Astrocyte of the spinal cord (primary cell): ENCODE data around the gene PPP1R3G.

Experiments
- DNase-seq: peaks from one replicate; pipeline ENCODE4 v3.0.0; 2011; ENCODE audit warnings: low read depth, low spot score
- H3K4me3 ChIP-seq: 2 replicates; pipeline ENCODE4 v1.5.1; 2011; ENCODE audit warnings: low read depth, mild to moderate bottlenecking, low read length, moderate library complexity
- CTCF ChIP-seq: IDR thresholded peaks from 2 replicates; pipeline ENCODE4 v1.5.1; 2012; ENCODE audit warnings: low read depth, mild to moderate bottlenecking, low read length, inconsistent platforms
- in situ Hi-C: cut with HindIII; loops from 2 replicates; pipeline ENCODE4 v1.10.0; 2017; ENCODE audit warnings: low sequenced_read_pairs

Gene PPP1R3G

GRCh38 chr6:5111626-5112025 is 26.5 kb downstream of the PPP1R3G start:
- no peak for DNase-seq
- TF ChIP-seq CTCF: no peak
- in situ Hi-C loops: no loop called here
- no peak overlapping the region for H3K4me3 ChIP-seq

- no peak for TF ChIP-seq CTCF
- in situ Hi-C loops: no loop called here
- DNase-seq: peak; percentile 22
- H3K4me3 ChIP-seq: no peak overlapping the region
Measured at GRCh38 chr6:5112066-5112799, 27.1 kb downstream of the PPP1R3G start.

GRCh38 chr6:5113096-5113495 is 28.0 kb downstream of the PPP1R3G start:
- no peak for DNase-seq
- in situ Hi-C loops: no loop called here
- TF ChIP-seq CTCF: no peak
- no peak overlapping the region for H3K4me3 ChIP-seq

- H3K4me3 ChIP-seq: no peak overlapping the region
- TF ChIP-seq CTCF: peak; percentile 68
- in situ Hi-C loops: no loop called here
- DNase-seq: peak; percentile 74
Measured at GRCh38 chr6:5115168-5115567, 30.0 kb downstream of the PPP1R3G start.

GRCh38 chr6:5116243-5116991 is 31.3 kb downstream of the PPP1R3G start:
- no peak for TF ChIP-seq CTCF
- DNase-seq: no peak
- in situ Hi-C loops: no loop called here
- no peak overlapping the region for H3K4me3 ChIP-seq

GRCh38 chr6:5119090-5119951 is 34.2 kb downstream of the PPP1R3G start:
- TF ChIP-seq CTCF: no peak
- DNase-seq: no peak
- no peak overlapping the region for H3K4me3 ChIP-seq
- in situ Hi-C loops: no loop called here
